ENCODE measurements around the gene BHLHE23.

DNA sequence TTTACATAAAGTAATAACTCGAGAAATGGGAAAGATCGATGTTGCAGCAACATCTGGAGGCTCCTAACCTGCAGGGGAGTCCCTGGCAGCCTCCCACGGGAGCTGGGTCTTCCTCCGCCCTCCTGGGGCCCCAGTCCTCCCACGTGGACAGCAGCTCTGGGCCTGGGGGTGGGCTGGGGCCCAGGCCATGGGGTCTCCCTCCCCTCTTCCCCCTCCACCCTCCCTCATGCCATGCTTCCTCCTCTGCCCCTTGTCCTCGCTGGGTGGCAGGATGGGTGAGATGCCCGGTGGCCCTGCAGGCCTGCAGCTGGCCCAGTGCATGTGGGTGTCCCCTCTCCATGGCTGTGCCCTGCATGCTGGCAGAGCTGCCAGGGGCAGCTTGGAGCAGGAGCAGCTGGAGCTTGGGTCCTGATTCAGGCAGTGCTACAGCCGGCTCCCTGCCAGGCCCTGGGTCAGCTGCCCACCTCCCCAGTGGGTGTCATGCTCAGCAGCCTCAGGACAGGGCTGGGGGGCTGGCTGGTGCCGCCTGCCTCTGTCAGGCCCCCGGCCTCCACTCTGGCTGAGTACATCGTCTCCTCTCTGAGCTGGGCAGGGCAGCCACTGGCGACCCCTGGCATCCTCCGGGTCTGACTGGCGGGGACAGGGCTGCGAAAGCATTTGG is 48.9 kb upstream of the BHLHE23 start:
- TF ChIP-seq, protein P1, sequence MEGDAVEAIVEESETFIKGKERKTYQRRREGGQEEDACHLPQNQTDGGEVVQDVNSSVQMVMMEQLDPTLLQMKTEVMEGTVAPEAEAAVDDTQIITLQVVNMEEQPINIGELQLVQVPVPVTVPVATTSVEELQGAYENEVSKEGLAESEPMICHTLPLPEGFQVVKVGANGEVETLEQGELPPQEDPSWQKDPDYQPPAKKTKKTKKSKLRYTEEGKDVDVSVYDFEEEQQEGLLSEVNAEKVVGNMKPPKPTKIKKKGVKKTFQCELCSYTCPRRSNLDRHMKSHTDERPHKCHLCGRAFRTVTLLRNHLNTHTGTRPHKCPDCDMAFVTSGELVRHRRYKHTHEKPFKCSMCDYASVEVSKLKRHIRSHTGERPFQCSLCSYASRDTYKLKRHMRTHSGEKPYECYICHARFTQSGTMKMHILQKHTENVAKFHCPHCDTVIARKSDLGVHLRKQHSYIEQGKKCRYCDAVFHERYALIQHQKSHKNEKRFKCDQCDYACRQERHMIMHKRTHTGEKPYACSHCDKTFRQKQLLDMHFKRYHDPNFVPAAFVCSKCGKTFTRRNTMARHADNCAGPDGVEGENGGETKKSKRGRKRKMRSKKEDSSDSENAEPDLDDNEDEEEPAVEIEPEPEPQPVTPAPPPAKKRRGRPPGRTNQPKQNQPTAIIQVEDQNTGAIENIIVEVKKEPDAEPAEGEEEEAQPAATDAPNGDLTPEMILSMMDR (IDR thresholded peaks at IDR 0.05; ENCODE audit: low read length), result no peak
- no peak for TF ChIP-seq EZH2 (optimal IDR thresholded peaks at IDR 0.05; ENCODE audit: low read depth, low read length)
- TF ChIP-seq EZH2phosphoT487 (IDR thresholded peaks at IDR 0.05; ENCODE audit: low read length), result no peak

All from MM.1S (cell line).